Measurements from ENCODE around the gene MAP2K5. TPM values are rescaled to one million over a fixed set of nuclear protein-coding genes. Genes with fewer than 3 reads are reported as not detected.
A peak's percentile ranks its signal among the peaks of the same experiment; 100 is the strongest.

MAP2K5 gene
- total RNA-seq, 1 experiment from 2014 or later: 15.0 TPM

DNA sequence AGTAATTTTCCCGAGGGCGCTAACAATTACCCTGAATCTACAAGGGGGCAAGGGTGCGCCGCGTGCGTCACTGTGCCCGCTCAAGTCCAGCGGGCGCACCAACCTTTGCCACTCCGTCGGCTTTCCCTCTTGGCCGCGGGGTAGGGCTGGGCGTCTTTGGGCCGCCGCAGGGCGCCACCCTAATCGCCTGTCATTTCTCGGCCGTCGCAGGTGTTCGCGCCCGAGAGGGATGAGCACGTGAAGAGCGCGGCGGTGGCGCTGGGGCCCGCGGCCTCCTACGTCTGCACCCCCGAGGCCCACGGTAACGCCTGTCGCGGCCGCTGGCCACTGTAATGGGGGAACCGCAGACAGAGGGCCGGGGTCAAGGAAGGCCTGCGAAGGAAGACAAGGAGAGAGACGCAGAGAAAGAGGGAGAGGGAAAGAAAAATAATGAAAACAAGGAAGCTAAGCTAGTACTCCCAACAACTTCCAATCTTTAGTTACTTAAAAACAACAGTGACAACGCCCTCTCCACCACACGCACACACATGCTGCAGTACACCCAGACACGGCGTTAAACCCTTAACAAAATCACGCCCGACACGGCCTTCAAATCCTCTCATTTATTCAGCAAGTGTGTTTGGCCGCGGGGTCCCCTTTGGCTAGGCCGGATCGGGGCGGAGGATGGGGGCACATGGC, 286.6 kb downstream of the MAP2K5 start:
- H4K91ac ChIP-seq (ENCODE audit: insufficient read length, low read depth, low read length): no peak overlapping the region
- H2BK12ac ChIP-seq (ENCODE audit: insufficient read length, low read depth, low read length): no peak overlapping the region
- H3K9me3 ChIP-seq (ENCODE audit: control insufficient read depth, low read depth, low read length): no peaks in the 10 kb centered on the region
- no peaks in the 10 kb centered on the region for H3K79me1 ChIP-seq (ENCODE audit: insufficient read depth, low read depth, low read length, poor library complexity, severe bottlenecking)
- H3K27ac ChIP-seq (ENCODE audit: insufficient read length, low read depth, low read length): no peak overlapping the region
- peaks cover 5 to 6% of the 10 kb centered on the region in 2 experiments; a peak in 4 of 5 replicates for H3K9me3 Mint-ChIP-seq
- H2AK5ac ChIP-seq (ENCODE audit: insufficient read length, low read length): no peak overlapping the region
- H3K18ac ChIP-seq (ENCODE audit: insufficient read length, low read depth, low read length): no peak overlapping the region
- no peak overlapping the region for H4K8ac ChIP-seq (replicated peaks; ENCODE audit: insufficient read length, low read depth, low read length)
- H4K20me1 ChIP-seq (ENCODE audit: control insufficient read depth, insufficient read depth, insufficient read length): no peaks in the 10 kb centered on the region
- H3K9ac ChIP-seq (ENCODE audit: extremely low read depth, insufficient read length, low read length): no peak overlapping the region
- no peak overlapping the region for H4K5ac ChIP-seq (ENCODE audit: insufficient read length, low read depth, low read length)
- H3K27me3 Mint-ChIP-seq (ENCODE audit: low read depth): peaks cover 96% of the 10 kb centered on the region
- H2BK120ac ChIP-seq (ENCODE audit: low read depth, low read length, poor library complexity, severe bottlenecking): no peak overlapping the region
- H3K27me3 ChIP-seq (ENCODE audit: insufficient read depth, low read length): peaks cover 95% of the 10 kb centered on the region
- TF ChIP-seq, protein P1, sequence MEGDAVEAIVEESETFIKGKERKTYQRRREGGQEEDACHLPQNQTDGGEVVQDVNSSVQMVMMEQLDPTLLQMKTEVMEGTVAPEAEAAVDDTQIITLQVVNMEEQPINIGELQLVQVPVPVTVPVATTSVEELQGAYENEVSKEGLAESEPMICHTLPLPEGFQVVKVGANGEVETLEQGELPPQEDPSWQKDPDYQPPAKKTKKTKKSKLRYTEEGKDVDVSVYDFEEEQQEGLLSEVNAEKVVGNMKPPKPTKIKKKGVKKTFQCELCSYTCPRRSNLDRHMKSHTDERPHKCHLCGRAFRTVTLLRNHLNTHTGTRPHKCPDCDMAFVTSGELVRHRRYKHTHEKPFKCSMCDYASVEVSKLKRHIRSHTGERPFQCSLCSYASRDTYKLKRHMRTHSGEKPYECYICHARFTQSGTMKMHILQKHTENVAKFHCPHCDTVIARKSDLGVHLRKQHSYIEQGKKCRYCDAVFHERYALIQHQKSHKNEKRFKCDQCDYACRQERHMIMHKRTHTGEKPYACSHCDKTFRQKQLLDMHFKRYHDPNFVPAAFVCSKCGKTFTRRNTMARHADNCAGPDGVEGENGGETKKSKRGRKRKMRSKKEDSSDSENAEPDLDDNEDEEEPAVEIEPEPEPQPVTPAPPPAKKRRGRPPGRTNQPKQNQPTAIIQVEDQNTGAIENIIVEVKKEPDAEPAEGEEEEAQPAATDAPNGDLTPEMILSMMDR (conservative IDR thresholded peaks at IDR 0.05): no peak
- H3K4me3 Mint-ChIP-seq: peak overlapping the region; percentile 1 to 75; a peak in 4 of 5 replicates
- no peak overlapping the region for H2BK15ac ChIP-seq (ENCODE audit: low read depth, low read length)
- H3K4me2 ChIP-seq (ENCODE audit: insufficient read depth, insufficient read length, low read length): peak overlapping the region; percentile 9
- H2BK5ac ChIP-seq (ENCODE audit: insufficient read length, low read length): no peak overlapping the region
- peaks cover 9% of the 10 kb centered on the region; the same call in 1 of the 2 replicates for H3K4me1 ChIP-seq (ENCODE audit: insufficient read depth, low read length)
- peaks cover 32 to 53% of the 10 kb centered on the region in 2 experiments for H3K4me1 Mint-ChIP-seq
- H3T11ph ChIP-seq (ENCODE audit: low read length): no peak overlapping the region
- H3K23me2 ChIP-seq (ENCODE audit: insufficient read length, low read depth, low read length, poor library complexity, severe bottlenecking): peaks cover 10% of the 10 kb centered on the region
- no peaks in the 10 kb centered on the region; a peak in 4 of 7 replicates for H3K36me3 Mint-ChIP-seq (ENCODE audit: insufficient read depth in 1 of 3, low read depth in 3 of 3)
- no peak for DNase-seq
- no peak overlapping the region for H3K14ac ChIP-seq (ENCODE audit: insufficient read depth, low read length)
- H3K23ac ChIP-seq (ENCODE audit: insufficient read length, low read depth, low read length): no peak overlapping the region
- no peak overlapping the region for H2AFZ ChIP-seq (ENCODE audit: low read length)
- no peak overlapping the region for H3K4ac ChIP-seq (ENCODE audit: low read depth, low read length)
- WGBS (ENCODE audit: extremely low coverage, insufficient read length, low lambda C conversion rate): no CpG with 5 or more reads among the region's 54 CpGs
- H2BK20ac ChIP-seq (ENCODE audit: low read depth, low read length, poor library complexity, severe bottlenecking): no peak overlapping the region
- no peaks in the 10 kb centered on the region for H3K79me2 ChIP-seq (ENCODE audit: insufficient read depth, low read length)
- no peak overlapping the region for H3K27ac Mint-ChIP-seq
- H3K56ac ChIP-seq (ENCODE audit: insufficient read length, low read depth, low read length): no peak overlapping the region
